Measurements from ENCODE around the gene UBE4B.
"Not testable (repeated sequence)": the region's sequence is repeated elsewhere in the genome, so short reads cannot be mapped to it uniquely, and the experiment has no call there.

Gene UBE4B

GRCh38 chr1:10213186-10213705 lies 180.5 kb downstream of the UBE4B start:
- no peak for DNase-seq

GRCh38 chr1:10216090-10216749 lies 183.5 kb downstream of the UBE4B start:
- DNase-seq = no peak

- peak; percentile 35 for DNase-seq
These were observed 185.1 kb downstream of the UBE4B start for GRCh38 chr1:10217748-10218441.

- no peak for DNase-seq
These were observed 187.4 kb downstream of the UBE4B start for GRCh38 chr1:10220200-10220599.

GRCh38 chr1:10220657-10221056 lies 187.9 kb downstream of the UBE4B start:
- not testable (repeated sequence) for DNase-seq

- DNase-seq = peak; percentile 54
These were observed 192.8 kb downstream of the UBE4B start for GRCh38 chr1:10225573-10225972.

GRCh38 chr1:10228528-10228927 lies 195.8 kb downstream of the UBE4B start:
- DNase-seq = no peak

- no peak for DNase-seq
These were observed 197.1 kb downstream of the UBE4B start for GRCh38 chr1:10229903-10230302.
